NCI-H2107 treated with DMSO at 0.1 percent for 48 hours (cell line): ENCODE results near the gene RDH11.

Experiments used
- DNase-seq: peaks from one replicate; lab custom pipeline; 2025; ENCODE audit not compliant: unreplicated experiment; lab: John Stamatoyannopoulos, UW

The RDH11 gene

GRCh38 chr14:67650694-67651093 is 44.9 kb downstream of the RDH11 start:
- no peak for DNase-seq

DNA sequence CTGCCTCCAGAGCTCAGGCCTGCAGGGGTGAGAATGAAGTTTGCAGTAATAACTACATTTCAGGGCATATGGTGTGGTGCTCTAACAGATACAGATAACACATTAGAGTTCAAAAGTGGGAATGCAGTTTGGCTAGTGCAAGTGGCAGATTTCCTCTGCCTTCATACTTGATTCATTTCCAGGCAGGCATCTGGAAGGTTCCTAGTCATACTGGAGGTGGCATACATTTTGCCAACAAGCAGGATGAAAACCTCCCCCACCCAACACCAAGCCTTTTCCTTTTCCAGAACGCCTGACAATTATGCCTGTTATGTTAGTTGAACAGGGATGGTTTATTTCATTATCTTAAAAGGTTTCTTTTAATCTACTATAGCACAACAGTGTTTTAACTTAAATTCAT is 45.4 kb downstream of the RDH11 start:
- no peak for DNase-seq

- DNase-seq = no peak
These were observed 49.4 kb downstream of the RDH11 start for GRCh38 chr14:67646131-67646530.

GRCh38 chr14:67645414-67645813 is 50.1 kb downstream of the RDH11 start:
- DNase-seq = no peak

- no peak for DNase-seq
These were observed 51.1 kb downstream of the RDH11 start for GRCh38 chr14:67644428-67644827.

GRCh38 chr14:67643713-67644112 is 51.9 kb downstream of the RDH11 start:
- no peak for DNase-seq

GRCh38 chr14:67641902-67642749 is 53.4 kb downstream of the RDH11 start:
- DNase-seq = no peak

DNA sequence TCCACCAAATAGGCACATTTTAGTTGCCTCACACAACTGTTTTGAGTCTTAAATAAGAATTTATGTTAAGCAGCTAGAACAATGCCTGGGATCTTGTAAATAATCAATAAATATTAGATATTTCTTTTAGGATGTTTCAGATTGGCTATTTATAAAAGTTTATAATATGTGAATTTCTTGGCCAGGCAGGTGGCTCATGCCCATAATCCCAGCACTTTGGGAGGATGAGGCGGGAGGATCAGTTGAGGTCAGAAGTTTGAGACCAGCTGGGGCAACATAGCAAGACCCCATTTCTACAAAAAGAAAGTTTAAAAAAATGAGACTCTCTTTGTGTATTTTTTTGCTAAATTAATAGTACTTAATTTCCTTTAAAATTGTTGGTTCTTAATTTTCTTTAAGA is 54.1 kb downstream of the RDH11 start:
- no peak for DNase-seq

- no peak for DNase-seq
These were observed 56.9 kb downstream of the RDH11 start for GRCh38 chr14:67638642-67639041.

GRCh38 chr14:67636361-67636919 is 59.1 kb downstream of the RDH11 start:
- peak; percentile 94 for DNase-seq

- no peak for DNase-seq
These were observed 62.0 kb downstream of the RDH11 start for GRCh38 chr14:67633451-67634147.

- DNase-seq = no peak
These were observed 64.6 kb downstream of the RDH11 start for GRCh38 chr14:67630938-67631337.

DNA sequence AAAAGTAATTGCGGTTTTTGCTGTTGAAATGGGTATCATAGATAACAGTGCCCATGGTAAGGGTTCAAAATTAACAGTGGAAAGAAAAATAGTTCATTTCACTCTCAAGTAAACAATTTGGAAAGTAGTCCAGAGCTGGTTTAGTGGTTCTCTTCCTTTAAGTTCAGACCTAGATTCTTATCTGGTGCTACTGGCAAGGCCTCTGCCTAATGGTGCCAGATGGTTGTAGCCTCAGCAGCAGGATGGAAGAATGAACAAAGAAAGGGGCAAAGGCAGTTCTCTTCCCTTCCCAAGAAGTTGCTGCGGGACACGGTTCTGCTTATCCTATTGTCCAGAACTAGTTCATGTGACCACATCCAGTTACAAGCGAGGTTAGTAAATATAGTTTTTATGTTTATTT is 65.4 kb downstream of the RDH11 start:
- no peak for DNase-seq

GRCh38 chr14:67627519-67627918 is 68.0 kb downstream of the RDH11 start:
- DNase-seq = no peak
